NB4 (cell line): ENCODE measurements around the gene DOK6.

Experiments used
- DNase-seq: peaks from one replicate; pipeline ENCODE4 v3.0.0; 2010; ENCODE audit warnings: low read depth
- H3K4me3 ChIP-seq: one replicate; pipeline ENCODE4 v1.5.1; 2011; ENCODE audit warnings: mild to moderate bottlenecking, low read depth, low read length, moderate library complexity
- MYC ChIP-seq: IDR thresholded peaks from 2 replicates; pipeline ENCODE4 v1.6.1; 2011; ENCODE audit warnings: low read depth, low read length
- POLR2A ChIP-seq: IDR thresholded peaks from 2 replicates; pipeline ENCODE4 v1.6.1; 2011; ENCODE audit warnings: mild to moderate bottlenecking; ENCODE audit not compliant: insufficient read length; ENCODE audit errors: extremely low read depth
- TF ChIP-seq, protein P1 (sequence below): IDR thresholded peaks from one replicate; pipeline ENCODE4 v1.5.1; 2012; ENCODE audit warnings: low read depth, low read length
- TF ChIP-seq, protein P2 (sequence below): IDR thresholded peaks from 2 replicates; pipeline ENCODE4 v1.6.1; 2011; ENCODE audit warnings: low read depth, low read length

Gene DOK6

DNA sequence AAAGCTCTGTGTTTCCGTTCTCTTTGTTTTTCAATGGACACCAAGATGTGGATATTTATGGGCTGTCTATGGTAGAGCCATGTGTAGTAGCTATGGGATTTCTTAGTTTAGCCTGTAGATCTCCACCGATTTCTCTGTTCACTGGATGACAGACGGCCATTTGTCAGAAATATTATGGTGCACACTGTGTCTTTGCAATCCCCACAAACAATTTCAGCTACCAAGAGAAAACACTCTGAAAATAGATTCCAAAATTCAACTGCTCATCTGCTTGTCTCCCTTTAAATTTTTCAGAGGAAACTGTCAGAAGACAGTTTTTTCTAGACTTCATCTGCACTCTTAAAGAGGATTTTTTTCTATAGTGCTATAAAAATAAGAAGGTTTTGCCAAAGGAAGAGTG lies 380.2 kb downstream of the DOK6 start:
- H3K4me3 ChIP-seq, result no peak overlapping the region
- DNase-seq, result no peak
- TF ChIP-seq, protein P1, sequence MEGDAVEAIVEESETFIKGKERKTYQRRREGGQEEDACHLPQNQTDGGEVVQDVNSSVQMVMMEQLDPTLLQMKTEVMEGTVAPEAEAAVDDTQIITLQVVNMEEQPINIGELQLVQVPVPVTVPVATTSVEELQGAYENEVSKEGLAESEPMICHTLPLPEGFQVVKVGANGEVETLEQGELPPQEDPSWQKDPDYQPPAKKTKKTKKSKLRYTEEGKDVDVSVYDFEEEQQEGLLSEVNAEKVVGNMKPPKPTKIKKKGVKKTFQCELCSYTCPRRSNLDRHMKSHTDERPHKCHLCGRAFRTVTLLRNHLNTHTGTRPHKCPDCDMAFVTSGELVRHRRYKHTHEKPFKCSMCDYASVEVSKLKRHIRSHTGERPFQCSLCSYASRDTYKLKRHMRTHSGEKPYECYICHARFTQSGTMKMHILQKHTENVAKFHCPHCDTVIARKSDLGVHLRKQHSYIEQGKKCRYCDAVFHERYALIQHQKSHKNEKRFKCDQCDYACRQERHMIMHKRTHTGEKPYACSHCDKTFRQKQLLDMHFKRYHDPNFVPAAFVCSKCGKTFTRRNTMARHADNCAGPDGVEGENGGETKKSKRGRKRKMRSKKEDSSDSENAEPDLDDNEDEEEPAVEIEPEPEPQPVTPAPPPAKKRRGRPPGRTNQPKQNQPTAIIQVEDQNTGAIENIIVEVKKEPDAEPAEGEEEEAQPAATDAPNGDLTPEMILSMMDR, result no peak

- DNase-seq, result no peak
- TF ChIP-seq, protein P1, result no peak
- no peak for TF ChIP-seq MYC
- TF ChIP-seq, protein P2, sequence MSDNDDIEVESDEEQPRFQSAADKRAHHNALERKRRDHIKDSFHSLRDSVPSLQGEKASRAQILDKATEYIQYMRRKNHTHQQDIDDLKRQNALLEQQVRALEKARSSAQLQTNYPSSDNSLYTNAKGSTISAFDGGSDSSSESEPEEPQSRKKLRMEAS, result no peak
- no peak for TF ChIP-seq POLR2A
Observed at GRCh38 chr18:69784815-69785214, 384.1 kb downstream of the DOK6 start.

DNA sequence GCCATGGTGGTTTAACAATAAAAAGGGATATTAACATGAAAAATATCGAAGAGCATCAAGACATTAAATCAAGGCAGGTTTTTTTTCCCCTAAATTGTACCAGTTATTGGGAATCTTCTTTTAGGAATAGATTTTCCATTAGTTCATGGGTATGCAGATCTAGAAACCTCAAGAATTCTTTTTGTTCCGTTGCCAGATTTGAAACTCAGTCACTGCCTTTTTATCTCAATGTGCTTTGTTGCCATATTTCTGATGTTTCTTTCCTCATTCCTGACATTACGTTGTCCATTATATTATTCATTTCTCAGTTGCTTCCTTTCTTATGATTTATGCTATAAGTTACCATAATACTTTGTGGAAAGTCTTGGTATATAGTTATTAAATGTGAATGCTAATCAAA lies 384.8 kb downstream of the DOK6 start:
- no peak for TF ChIP-seq MYC
- no peak for TF ChIP-seq POLR2A
- TF ChIP-seq, protein P2, result no peak
- no peak for DNase-seq
- no peak overlapping the region for H3K4me3 ChIP-seq

More at GRCh38 chr18:69784815-69785214, 384.1 kb downstream of the DOK6 start:
- no peak overlapping the region for H3K4me3 ChIP-seq

GRCh38 chr18:69786427-69786826 lies 385.7 kb downstream of the DOK6 start:
- TF ChIP-seq, protein P2, result no peak
- no peak for TF ChIP-seq POLR2A
- DNase-seq, result no peak
- no peak overlapping the region for H3K4me3 ChIP-seq

DNA sequence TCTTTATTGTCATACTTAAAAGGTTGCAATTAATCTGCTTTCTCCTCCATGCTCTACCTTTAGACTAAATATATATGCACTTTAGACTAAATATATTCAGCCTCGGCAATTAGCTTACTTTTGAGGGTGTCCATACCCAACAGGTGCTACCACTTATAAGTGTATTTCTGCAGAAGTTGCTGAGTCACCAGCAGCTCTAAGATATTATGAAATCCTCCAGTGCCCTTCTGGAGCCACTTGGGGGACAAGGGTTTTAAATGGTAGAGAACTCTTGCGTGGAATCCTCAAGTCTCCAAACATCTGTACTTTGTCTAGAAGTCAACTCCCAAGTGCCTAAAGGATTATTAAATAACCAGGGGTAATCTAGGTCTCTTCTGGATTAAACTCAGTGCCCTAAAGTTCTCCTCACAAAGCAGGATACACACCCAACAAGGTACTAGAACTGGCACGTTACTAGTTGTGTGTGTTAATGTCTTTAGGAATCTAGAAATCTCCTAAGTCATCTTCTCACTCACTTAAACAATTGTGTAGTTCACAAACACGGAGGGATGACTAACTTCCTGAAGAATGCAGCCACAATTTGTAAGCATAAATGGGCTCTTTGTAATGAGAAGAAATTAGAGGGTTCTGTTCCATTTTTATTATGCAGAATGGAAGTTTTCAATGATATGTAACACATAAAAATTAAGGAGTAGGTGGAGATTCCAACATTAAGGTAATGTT lies 387.3 kb downstream of the DOK6 start:
- TF ChIP-seq, protein P1, result no peak
- TF ChIP-seq, protein P2, result no peak
- TF ChIP-seq MYC (no peak), POLR2A (no peak)
- H3K4me3 ChIP-seq, result no peak overlapping the region
- peak; percentile 29 for DNase-seq

GRCh38 chr18:69789794-69790193 lies 389.1 kb downstream of the DOK6 start:
- no peak for DNase-seq
- TF ChIP-seq, protein P2, result no peak
- TF ChIP-seq, protein P1, result no peak
- TF ChIP-seq MYC (no peak), POLR2A (no peak)

GRCh38 chr18:69790649-69791048 lies 390.0 kb downstream of the DOK6 start:
- TF ChIP-seq, protein P2, result no peak
- TF ChIP-seq, protein P1, result no peak
- H3K4me3 ChIP-seq, result no peak overlapping the region
- DNase-seq, result no peak

More at GRCh38 chr18:69789794-69790193, 389.1 kb downstream of the DOK6 start:
- no peak overlapping the region for H3K4me3 ChIP-seq
